ENCODE results near the gene CNTN4. TPM values are rescaled to one million over a fixed set of nuclear protein-coding genes. Genes with fewer than 3 reads are reported as not detected.

CNTN4 gene
- total and polyA plus RNA-seq, 8 donors, result 2.5 to 10.8 (median 5.1) TPM

- ATAC-seq (no peak), FAIRE-seq (no peak), DNase-seq (no peak)
- 57 to 73% methylated on average over 3 of the region's 3 CpGs for WGBS, 2 donors
- no peak for TF ChIP-seq CTCF (IDR thresholded peaks at IDR 0.05)
- no peak overlapping the region for H3K4me3 ChIP-seq
- H3K27me3 ChIP-seq, result no peaks in the 10 kb centered on the region
- peaks cover 0 to 5% (median 0%) of the 10 kb centered on the region in 3 donors for H3K4me1 ChIP-seq
- intact Hi-C loops (cut with DNase I), result no loop called here
- H3K27ac ChIP-seq, result no peak overlapping the region
- no peaks in the 10 kb centered on the region for H3K36me3 ChIP-seq
- no peaks in the 10 kb centered on the region for H3K9me3 ChIP-seq
Measured at GRCh38 chr3:2356298-2356950, 257.8 kb downstream of the CNTN4 start.

GRCh38 chr3:2360815-2361214, 262.1 kb downstream of the CNTN4 start:
- no peak for FAIRE-seq
- H3K4me1 ChIP-seq, result peaks cover 0 to 5% (median 0%) of the 10 kb centered on the region in 3 donors
- no peak for DNase-seq
- no peaks in the 10 kb centered on the region for H3K9me3 ChIP-seq
- no peak for TF ChIP-seq CTCF (IDR thresholded peaks at IDR 0.05)
- no peaks in the 10 kb centered on the region for H3K36me3 ChIP-seq
- ATAC-seq, result no peak
- WGBS, 2 donors, result 78 to 84% methylated on average over 2 of the region's 2 CpGs
- H3K27ac ChIP-seq, result no peak overlapping the region
- H3K27me3 ChIP-seq, result no peaks in the 10 kb centered on the region
- intact Hi-C loops (cut with DNase I), result no loop called here
- H3K4me3 ChIP-seq, result no peak overlapping the region

GRCh38 chr3:2362122-2362521, 263.5 kb downstream of the CNTN4 start:
- intact Hi-C loops (cut with DNase I), result no loop called here
- Histone ChIP-seq H3K4me1 (peaks cover 0 to 5% (median 0%) of the 10 kb centered on the region in 3 donors), H3K4me3 (no peak overlapping the region), H3K27ac (no peak overlapping the region), H3K36me3 (no peaks in the 10 kb centered on the region), H3K9me3 (no peaks in the 10 kb centered on the region), H3K27me3 (no peaks in the 10 kb centered on the region)
- DNase-seq (peak in 1 of 6 donors; percentile 49), FAIRE-seq (no peak), ATAC-seq (no peak)
- no peak for TF ChIP-seq CTCF (IDR thresholded peaks at IDR 0.05)
- WGBS, 2 donors, result 79 to 89% methylated on average over 6 of the region's 6 CpGs

- Histone ChIP-seq H3K4me1 (peaks cover 0 to 5% (median 0%) of the 10 kb centered on the region in 3 donors), H3K4me3 (no peak overlapping the region), H3K27me3 (no peaks in the 10 kb centered on the region), H3K36me3 (no peaks in the 10 kb centered on the region), H3K9me3 (no peaks in the 10 kb centered on the region), H3K27ac (no peak overlapping the region)
- no peak for ATAC-seq
- no peak for TF ChIP-seq CTCF (IDR thresholded peaks at IDR 0.05)
- no peak for FAIRE-seq
- no peak for DNase-seq
- intact Hi-C loops (cut with DNase I), result no loop called here
- WGBS, 2 donors, result 46 to 63% methylated on average over 2 of the region's 2 CpGs
Measured at GRCh38 chr3:2363854-2364253, 265.2 kb downstream of the CNTN4 start.

GRCh38 chr3:2370317-2370716, 271.7 kb downstream of the CNTN4 start:
- TF ChIP-seq CTCF (IDR thresholded peaks at IDR 0.05), result no peak
- FAIRE-seq (no peak), DNase-seq (no peak), ATAC-seq (no peak)
- no peak overlapping the region for H3K27ac ChIP-seq
- H3K36me3 ChIP-seq, result no peaks in the 10 kb centered on the region
- H3K4me1 ChIP-seq, result no peaks in the 10 kb centered on the region
- intact Hi-C loops (cut with DNase I), result no loop called here
- H3K27me3 ChIP-seq, result no peaks in the 10 kb centered on the region
- H3K4me3 ChIP-seq, result no peak overlapping the region
- H3K9me3 ChIP-seq, result no peaks in the 10 kb centered on the region
